Neuronal stem cell (in vitro differentiated cells): Measurements from ENCODE around the gene ETFBKMT.

Source experiments
- DNase-seq: peaks from one replicate; pipeline ENCODE4 v3.0.0-alpha.2; 2013; ENCODE audit warnings: low spot score
- H2AFZ ChIP-seq: one replicate; pipeline ENCODE4 v1.6.1; 2013; ENCODE audit warnings: mild to moderate bottlenecking, low read length, inconsistent platforms
- H2AK5ac ChIP-seq: 2 replicates; pipeline ENCODE4 v1.6.1; 2013; ENCODE audit warnings: low read depth, mild to moderate bottlenecking, inconsistent platforms, low read length, moderate library complexity, mixed read lengths
- H2BK120ac ChIP-seq: 2 replicates; pipeline ENCODE4 v1.6.1; 2013; ENCODE audit warnings: low read depth, mild to moderate bottlenecking, inconsistent platforms, low read length, moderate library complexity, mixed read lengths
- H2BK12ac ChIP-seq: one replicate; pipeline ENCODE4 v1.6.1; 2013; ENCODE audit warnings: low read length, inconsistent platforms
- H2BK15ac ChIP-seq: 2 replicates; pipeline ENCODE4 v1.6.1; 2013; ENCODE audit warnings: mild to moderate bottlenecking, low read length, inconsistent platforms, mixed read lengths
- H2BK5ac ChIP-seq: one replicate; pipeline ENCODE4 v1.6.1; 2013; ENCODE audit warnings: inconsistent platforms, mild to moderate bottlenecking, low read length, moderate library complexity
- H3K14ac ChIP-seq: one replicate; pipeline ENCODE4 v1.6.1; 2013; ENCODE audit warnings: low read length, inconsistent platforms
- H3K18ac ChIP-seq: 2 replicates; pipeline ENCODE4 v1.6.1; 2013; ENCODE audit warnings: low read length, inconsistent platforms
- H3K23ac ChIP-seq: 2 replicates; pipeline ENCODE4 v1.6.1; 2013; ENCODE audit warnings: low read depth, mild to moderate bottlenecking, mixed read lengths, low read length, inconsistent platforms; ENCODE audit not compliant: poor library complexity
- H3K27ac ChIP-seq: replicated peaks from 3 replicates; pipeline ENCODE4 v1.5.1; 2013; ENCODE audit warnings: low read length, inconsistent platforms
- H3K27me3 ChIP-seq, 3 experiments: 2 replicates each; pipeline ENCODE4 v1.6.1; 2013; ENCODE audit warnings: low read length in 3 of 3, mild to moderate bottlenecking in 2 of 3, inconsistent platforms in 1 of 3, low read depth in 1 of 3, mixed read lengths in 1 of 3, moderate library complexity in 1 of 3; ENCODE audit not compliant: control insufficient read depth in 3 of 3, insufficient read depth in 3 of 3
- H3K36me3 ChIP-seq, 2 donors: replicated peaks in 1 of 2; 2 replicates each; pipeline ENCODE4 v1.6.1; 2013; ENCODE audit warnings: low read length in 2 of 2; ENCODE audit not compliant: control insufficient read depth in 2 of 2, insufficient read depth in 2 of 2
- H3K4ac ChIP-seq: 2 replicates; pipeline ENCODE4 v1.6.1; 2013; ENCODE audit warnings: inconsistent platforms, mild to moderate bottlenecking, low read length, moderate library complexity
- H3K4me1 ChIP-seq, 2 donors: 1 replicate in 1 of 2; 2 replicates in 1 of 2; pipeline ENCODE4 v1.6.1; 2013; ENCODE audit warnings: low read length in 2 of 2, low read depth in 1 of 2; ENCODE audit not compliant: control insufficient read depth in 2 of 2, insufficient read depth in 1 of 2
- H3K4me2 ChIP-seq: one replicate; pipeline ENCODE4 v1.6.1; 2013; ENCODE audit warnings: mild to moderate bottlenecking, low read length, inconsistent platforms; ENCODE audit not compliant: insufficient read depth, poor library complexity, severe bottlenecking
- H3K4me3 ChIP-seq, 2 donors: 2 replicates each; pipeline ENCODE4 v1.5.1; 2013; ENCODE audit warnings: low read length in 2 of 2, mild to moderate bottlenecking in 2 of 2, inconsistent platforms in 1 of 2, moderate library complexity in 1 of 2
- H3K79me1 ChIP-seq: one replicate; pipeline ENCODE4 v1.6.1; 2013; ENCODE audit warnings: low read depth, mild to moderate bottlenecking, inconsistent platforms, low read length, moderate library complexity
- H3K9ac ChIP-seq: one replicate; pipeline ENCODE4 v1.6.1; 2013; ENCODE audit warnings: mild to moderate bottlenecking, low read depth, low read length, inconsistent platforms; ENCODE audit not compliant: poor library complexity
- H3K9me3 ChIP-seq, 2 donors: replicated peaks in 1 of 2; 2 replicates each; pipeline versions ENCODE3 to v1.6.1; 2013; ENCODE audit warnings: low read length in 2 of 2, mild to moderate bottlenecking in 2 of 2, inconsistent platforms in 1 of 2, low read depth in 1 of 2, mixed read lengths in 1 of 2, moderate library complexity in 1 of 2; ENCODE audit not compliant: control insufficient read depth in 2 of 2, insufficient read depth in 1 of 2
- H4K8ac ChIP-seq: one replicate; pipeline ENCODE4 v1.6.1; 2013; ENCODE audit warnings: low read depth, mild to moderate bottlenecking, inconsistent platforms, low read length, moderate library complexity
- H4K91ac ChIP-seq: one replicate; pipeline ENCODE4 v1.6.1; 2013; ENCODE audit warnings: low read length, low read depth, mild to moderate bottlenecking, inconsistent platforms; ENCODE audit not compliant: poor library complexity
- WGBS, 2 donors: extraction: QIAGEN DNeasy Blood & Tissue Kit; methylation state at CpG; one replicate each; pipeline ENCODE4 v1.1.7; 2013; ENCODE audit warnings: missing lambda C conversion rate in 2 of 2, mixed read lengths in 1 of 2; ENCODE audit not compliant: insufficient read length in 2 of 2, insufficient replicate concordance in 1 of 2; ENCODE audit errors: extremely low coverage in 2 of 2; 5-methylcytosine and 5-hydroxymethylcytosine counted together

Gene ETFBKMT

GRCh38 chr12:31622038-31622437, 37.5 kb upstream of the ETFBKMT start:
- Histone ChIP-seq H3K27ac (no peak overlapping the region), H2AK5ac (no peak overlapping the region), H3K14ac (no peak overlapping the region), H3K9ac (no peak overlapping the region), H2BK15ac (no peak overlapping the region), H3K9me3 (no peaks in the 10 kb centered on the region), H3K23ac (no peak overlapping the region), H2BK120ac (no peak overlapping the region), H3K4me2 (no peak overlapping the region), H3K4me1 (peaks cover 0 to 3% of the 10 kb centered on the region in 2 donors), H3K18ac (no peak overlapping the region), H3K79me1 (no peaks in the 10 kb centered on the region), H2BK12ac (no peak overlapping the region), H2BK5ac (no peak overlapping the region), H4K8ac (no peak overlapping the region), H3K27me3 (no peaks in the 10 kb centered on the region), H3K4ac (no peak overlapping the region), H3K4me3 (no peak overlapping the region), H4K91ac (no peak overlapping the region), H2AFZ (no peak overlapping the region), H3K36me3 (no peaks in the 10 kb centered on the region)
- no peak for DNase-seq
- WGBS, 2 donors: no CpG with 5 or more reads among the region's 4 CpGs

DNA sequence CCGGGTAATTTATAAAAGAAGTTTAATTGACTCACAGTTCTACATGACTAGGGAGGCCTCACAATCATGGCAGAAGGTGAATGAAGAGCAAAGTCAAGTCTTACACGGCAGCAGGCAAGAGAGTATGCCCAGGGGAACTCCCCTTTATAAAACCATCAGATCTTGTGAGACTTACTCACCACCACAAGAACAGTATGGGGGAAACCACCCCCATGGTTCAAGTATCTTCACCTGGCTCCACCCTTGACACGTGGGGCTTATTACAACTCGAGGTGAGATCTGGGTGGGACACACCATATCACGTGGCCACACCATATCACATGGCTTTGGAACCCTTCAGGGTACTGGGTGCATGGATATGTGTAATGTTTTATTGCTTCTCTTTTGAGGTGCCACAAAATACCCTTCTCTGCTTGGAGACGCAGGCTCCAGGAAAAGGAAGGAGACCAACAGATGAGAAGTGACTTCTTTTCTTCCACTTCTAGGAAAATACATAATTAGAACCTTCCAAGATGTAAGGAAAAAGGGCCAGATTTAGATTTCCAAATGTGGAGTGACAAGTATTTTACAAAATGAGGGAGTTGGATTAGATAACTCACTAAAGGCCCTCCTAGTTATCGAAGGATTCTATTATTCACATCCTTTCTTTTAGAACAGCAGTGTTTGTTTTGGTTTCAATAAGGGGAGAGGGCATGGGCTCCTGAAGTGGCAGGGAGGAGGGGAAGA, 33.1 kb upstream of the ETFBKMT start:
- Histone ChIP-seq H4K8ac (no peak overlapping the region), H3K27me3 (no peaks in the 10 kb centered on the region), H2AK5ac (no peak overlapping the region), H3K9me3 (no peaks in the 10 kb centered on the region), H2BK15ac (no peak overlapping the region), H3K18ac (no peak overlapping the region), H3K4ac (no peak overlapping the region), H3K14ac (no peak overlapping the region), H3K27ac (no peak overlapping the region), H2AFZ (no peak overlapping the region), H3K4me3 (no peak overlapping the region), H3K79me1 (no peaks in the 10 kb centered on the region), H3K36me3 (no peaks in the 10 kb centered on the region), H2BK120ac (no peak overlapping the region), H3K9ac (no peak overlapping the region), H3K4me1 (peaks cover 6 to 23% of the 10 kb centered on the region in 2 donors), H3K23ac (no peak overlapping the region), H2BK5ac (no peak overlapping the region), H2BK12ac (no peak overlapping the region), H3K4me2 (no peak overlapping the region), H4K91ac (no peak overlapping the region)
- WGBS, 2 donors: no CpG with 5 or more reads among the region's 7 CpGs
- no peak for DNase-seq

- H2AFZ ChIP-seq: peak overlapping the region; percentile 20
- H4K8ac ChIP-seq: no peak overlapping the region
- H3K27me3 ChIP-seq: no peaks in the 10 kb centered on the region
- H3K9ac ChIP-seq: no peak overlapping the region
- H2BK12ac ChIP-seq: no peak overlapping the region
- H3K14ac ChIP-seq: no peak overlapping the region
- no peaks in the 10 kb centered on the region for H3K79me1 ChIP-seq
- H4K91ac ChIP-seq: no peak overlapping the region
- DNase-seq: no peak
- H3K4me3 ChIP-seq: no peak overlapping the region
- no peak overlapping the region for H3K4ac ChIP-seq
- H2BK15ac ChIP-seq: no peak overlapping the region
- no peak overlapping the region for H3K4me2 ChIP-seq
- no peaks in the 10 kb centered on the region for H3K36me3 ChIP-seq
- no peak overlapping the region for H3K27ac ChIP-seq
- H3K18ac ChIP-seq: no peak overlapping the region
- no peak overlapping the region for H2BK5ac ChIP-seq
- H3K9me3 ChIP-seq: no peaks in the 10 kb centered on the region
- no peak overlapping the region for H2BK120ac ChIP-seq
- no peak overlapping the region for H2AK5ac ChIP-seq
- H3K23ac ChIP-seq: no peak overlapping the region
- no CpG with 5 or more reads among the region's 5 CpGs for WGBS, 2 donors
- H3K4me1 ChIP-seq: peaks cover 6 to 27% of the 10 kb centered on the region in 2 donors
These were observed 31.9 kb upstream of the ETFBKMT start for GRCh38 chr12:31627456-31628054.
